ENCODE measurements around the gene MYLIP.

- TF ChIP-seq CTCF (IDR thresholded peaks at IDR 0.05) (no peak), POLR2AphosphoS5 (IDR thresholded peaks at IDR 0.05) (no peak), POLR2A (IDR thresholded peaks at IDR 0.05) (no peak)
Observed at GRCh38 chr6:16187176-16187575, 58.3 kb downstream of the MYLIP start.
